ENCODE results near the gene C19orf18. TPM values are rescaled to one million over a fixed set of nuclear protein-coding genes. Genes with fewer than 3 reads are reported as not detected.
"Not testable (repeated sequence)": the region's sequence is repeated elsewhere in the genome, so short reads cannot be mapped to it uniquely, and the experiment has no call there.

Gene C19orf18
- total and polyA plus RNA-seq, 8 donors, result 0.16 to 7.9 (median 0.59) TPM; not detected in 1

DNA sequence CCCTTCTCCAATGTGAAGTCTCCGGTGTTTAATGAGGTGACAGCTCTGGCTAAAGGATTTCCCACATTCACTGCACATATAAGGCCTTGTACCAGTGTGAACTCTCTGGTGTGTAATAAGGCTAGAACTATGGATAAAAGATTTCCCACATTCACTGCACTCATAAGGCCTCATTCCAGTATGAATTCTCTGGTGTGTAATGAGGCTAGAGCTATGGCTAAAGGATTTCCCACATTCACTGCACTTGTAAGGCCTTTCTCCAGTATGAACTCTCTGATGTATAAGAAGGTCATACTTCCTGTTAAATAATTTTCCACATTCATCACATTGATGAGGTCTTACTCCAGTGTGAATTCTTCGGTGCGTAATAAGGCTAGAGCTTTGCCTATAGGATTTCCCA is 32.7 kb downstream of the C19orf18 start:
- FAIRE-seq (no peak), ATAC-seq (no peak), DNase-seq (no peak)
- Histone ChIP-seq H3K27me3 (no peaks in the 10 kb centered on the region), H3K4me3 (no peak overlapping the region), H3K4me1 (no peaks in the 10 kb centered on the region), H3K27ac (no peak overlapping the region), H3K9me3 (no peaks in the 10 kb centered on the region), H3K36me3 (peaks cover 0 to 21% (median 7%) of the 10 kb centered on the region in 3 donors)
- intact Hi-C loops (cut with DNase I), result no loop called here
- 98 to 99% methylated on average over 3 of the region's 3 CpGs for WGBS, 2 donors
- TF ChIP-seq, protein P1, sequence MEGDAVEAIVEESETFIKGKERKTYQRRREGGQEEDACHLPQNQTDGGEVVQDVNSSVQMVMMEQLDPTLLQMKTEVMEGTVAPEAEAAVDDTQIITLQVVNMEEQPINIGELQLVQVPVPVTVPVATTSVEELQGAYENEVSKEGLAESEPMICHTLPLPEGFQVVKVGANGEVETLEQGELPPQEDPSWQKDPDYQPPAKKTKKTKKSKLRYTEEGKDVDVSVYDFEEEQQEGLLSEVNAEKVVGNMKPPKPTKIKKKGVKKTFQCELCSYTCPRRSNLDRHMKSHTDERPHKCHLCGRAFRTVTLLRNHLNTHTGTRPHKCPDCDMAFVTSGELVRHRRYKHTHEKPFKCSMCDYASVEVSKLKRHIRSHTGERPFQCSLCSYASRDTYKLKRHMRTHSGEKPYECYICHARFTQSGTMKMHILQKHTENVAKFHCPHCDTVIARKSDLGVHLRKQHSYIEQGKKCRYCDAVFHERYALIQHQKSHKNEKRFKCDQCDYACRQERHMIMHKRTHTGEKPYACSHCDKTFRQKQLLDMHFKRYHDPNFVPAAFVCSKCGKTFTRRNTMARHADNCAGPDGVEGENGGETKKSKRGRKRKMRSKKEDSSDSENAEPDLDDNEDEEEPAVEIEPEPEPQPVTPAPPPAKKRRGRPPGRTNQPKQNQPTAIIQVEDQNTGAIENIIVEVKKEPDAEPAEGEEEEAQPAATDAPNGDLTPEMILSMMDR (IDR thresholded peaks at IDR 0.05), result no peak

DNA sequence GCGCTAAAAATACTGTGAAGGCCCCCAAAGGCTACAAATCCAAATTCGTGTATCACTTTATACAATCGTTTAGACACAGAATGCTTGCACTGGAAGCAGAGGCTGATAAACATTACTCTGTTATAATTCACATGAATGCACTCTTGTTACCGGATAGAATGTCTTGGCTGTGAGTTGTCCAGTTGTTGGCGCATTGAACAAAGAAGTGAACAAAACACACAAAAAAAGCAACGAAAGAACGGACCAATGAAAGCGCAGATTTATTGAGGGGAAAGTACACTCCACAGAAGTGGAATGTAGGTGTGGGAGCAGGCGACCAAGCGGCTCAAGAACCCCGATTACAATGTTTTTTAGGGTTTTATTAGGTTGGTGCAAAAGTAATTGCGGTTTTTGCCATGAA is 38.6 kb downstream of the C19orf18 start:
- DNase-seq (no peak), FAIRE-seq (no peak), ATAC-seq (no peak)
- H3K4me1 ChIP-seq, result no peaks in the 10 kb centered on the region
- H3K36me3 ChIP-seq, result no peaks in the 10 kb centered on the region
- H3K9me3 ChIP-seq, result no peaks in the 10 kb centered on the region
- TF ChIP-seq, protein P1 (IDR thresholded peaks at IDR 0.05), result no peak
- no peak overlapping the region for H3K4me3 ChIP-seq
- no peaks in the 10 kb centered on the region for H3K27me3 ChIP-seq
- no peak overlapping the region for H3K27ac ChIP-seq
- intact Hi-C loops (cut with DNase I), result no loop called here
- 79 to 86% methylated on average over 12 of the region's 12 CpGs for WGBS, 2 donors

DNA sequence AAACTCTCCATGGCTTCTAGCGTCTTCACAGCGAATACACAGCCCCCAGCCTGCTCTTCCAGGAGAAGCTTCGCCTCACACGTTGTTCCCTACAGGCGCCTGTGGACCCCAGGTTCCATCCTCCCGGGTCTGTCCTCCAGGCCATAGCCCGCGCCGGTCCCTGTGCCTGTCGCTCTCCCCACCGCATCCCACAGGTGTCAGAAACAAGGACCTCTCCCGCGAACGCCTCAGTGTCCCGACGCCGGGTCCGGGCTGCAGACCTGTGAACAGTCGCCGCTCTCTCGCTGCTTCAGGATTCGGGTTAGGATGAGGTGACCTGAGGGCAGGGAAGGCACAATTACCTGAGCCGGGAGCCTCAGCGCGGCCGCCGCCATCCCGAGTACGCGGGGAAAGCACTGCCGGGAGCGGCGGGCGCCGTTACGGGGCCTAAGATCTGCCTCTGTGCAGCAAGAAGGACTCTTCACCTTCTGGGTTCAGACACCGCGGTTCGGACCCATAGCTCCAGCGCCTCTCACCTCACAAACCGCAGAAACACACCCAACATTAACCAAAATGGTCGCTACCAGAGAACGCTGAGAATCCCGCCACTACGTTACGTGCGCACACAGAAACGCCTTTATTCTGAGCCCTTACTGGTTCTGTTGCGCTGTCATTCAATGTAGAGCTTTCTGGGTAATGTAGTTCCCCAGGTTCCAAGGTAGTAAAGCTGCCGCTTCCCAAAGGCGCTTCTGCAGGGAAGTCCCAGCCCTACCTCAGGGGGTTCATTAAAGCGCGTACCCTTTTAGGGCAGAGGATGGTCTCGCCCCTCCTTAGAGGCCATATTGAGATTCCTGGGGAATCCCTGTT is 39.3 kb downstream of the C19orf18 start, which contains the start of gene ZNF418:
ZNF418 (minus strand) TSS at position 583 of the 846 bp plus-strand sequence. CDS start 1,580 bp downstream, outside the sequence.
- H3K4me3 ChIP-seq, result peak within 1 kb of the TSS; percentile 32 to 69 (median 48)
- DNase-seq, result peak; percentile 31 to 76 (median 58)
- no peaks in the 10 kb centered on the region for H3K9me3 ChIP-seq
- 2% methylated on average over 54 of the region's 54 CpGs for WGBS, 2 donors
- intact Hi-C loops (cut with DNase I), result no loop called here
- TF ChIP-seq, protein P1 (IDR thresholded peaks at IDR 0.05), result no peak
- H3K27me3 ChIP-seq, result no peaks in the 10 kb centered on the region
- FAIRE-seq, result no peak
- H3K36me3 ChIP-seq, result peaks cover 0 to under 1% (median 0%) of the 10 kb centered on the region in 3 donors
- no peaks in the 10 kb centered on the region for H3K4me1 ChIP-seq
- peak within 1 kb of the TSS; percentile 37 to 63 (median 52) for H3K27ac ChIP-seq
- ATAC-seq, result peak; percentile 98 to 100 (median 100)

DNA sequence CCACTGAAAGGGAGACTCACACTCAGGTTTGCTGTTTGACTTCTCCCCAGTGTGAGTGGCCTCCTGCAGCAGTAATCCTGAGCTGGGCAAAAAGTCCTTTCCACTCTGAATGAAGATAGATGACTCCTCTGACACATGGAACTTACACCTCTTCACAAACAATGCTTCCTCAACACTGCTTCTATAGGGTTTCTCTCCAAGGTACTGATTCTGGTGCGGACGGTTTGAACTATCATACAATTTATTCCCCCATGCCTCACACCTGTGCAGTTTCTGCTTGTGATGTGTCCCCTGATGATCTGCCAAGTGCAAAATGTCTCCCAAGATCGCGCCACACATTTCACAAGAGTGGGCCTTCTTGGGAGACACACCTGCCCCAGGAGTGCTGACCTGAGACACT is 46.7 kb downstream of the C19orf18 start:
- FAIRE-seq (no peak), DNase-seq (no peak), ATAC-seq (no peak)
- peaks cover 0 to 5% (median 0%) of the 10 kb centered on the region in 4 donors for H3K9me3 ChIP-seq
- TF ChIP-seq, protein P1 (IDR thresholded peaks at IDR 0.05), result no peak
- 99% methylated on average over 4 of the region's 4 CpGs for WGBS, 2 donors
- H3K27me3 ChIP-seq, result no peaks in the 10 kb centered on the region
- H3K27ac ChIP-seq, result no peak overlapping the region
- H3K4me1 ChIP-seq, result no peaks in the 10 kb centered on the region
- peaks cover 0 to 21% (median 2%) of the 10 kb centered on the region in 3 donors for H3K36me3 ChIP-seq
- H3K4me3 ChIP-seq, result no peak overlapping the region
- intact Hi-C loops (cut with DNase I), result no loop called here

DNA sequence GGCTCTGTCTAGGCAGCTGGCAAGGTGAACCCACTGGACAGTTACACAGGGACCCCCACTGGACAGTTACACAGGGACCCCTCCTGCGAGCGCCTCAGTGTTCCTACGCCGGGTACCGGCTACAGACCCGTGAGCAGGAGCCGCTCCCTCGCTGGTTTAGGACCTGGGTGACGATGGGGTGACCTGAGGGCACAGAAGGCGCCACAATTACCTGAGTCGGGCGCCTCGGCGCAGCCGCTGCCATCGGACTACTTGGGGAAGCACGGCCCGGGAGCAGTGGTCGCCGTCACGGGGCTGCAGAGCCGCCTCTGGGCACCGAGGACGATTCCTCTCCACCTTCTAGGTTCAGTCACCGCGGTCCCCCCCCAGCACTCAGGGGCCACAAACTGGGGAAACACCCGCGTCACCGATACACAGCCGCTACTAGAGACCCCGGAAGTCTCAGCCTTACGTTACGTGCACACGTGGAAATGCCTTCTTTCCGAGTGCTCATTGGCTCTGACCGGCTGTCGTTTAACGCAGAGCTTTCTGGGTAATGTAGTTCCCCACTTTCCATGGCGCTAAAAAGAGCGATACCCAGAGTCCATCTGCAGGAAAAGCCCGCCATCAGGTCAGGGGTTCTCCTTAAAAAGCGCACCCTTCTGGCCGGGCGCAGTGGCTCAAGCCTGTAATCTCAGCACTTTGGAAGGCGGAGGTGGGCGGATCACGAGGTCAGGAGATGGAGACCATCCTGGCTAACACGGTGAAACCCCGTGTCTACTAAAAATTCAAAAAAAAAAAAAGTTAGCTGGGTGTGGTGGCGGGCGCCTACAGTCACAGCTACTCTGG is 58.0 kb downstream of the C19orf18 start, which contains the start of gene ZNF417:
ZNF417 (minus strand) TSS at position 425 of the 828 bp plus-strand sequence; CDS start at position 244, 181 bp downstream.
- Histone ChIP-seq H3K4me1 (peaks cover 0 to 10% (median 5%) of the 10 kb centered on the region in 3 donors), H3K27ac (peak within 1 kb of the TSS; percentile 39 to 61 (median 60)), H3K4me3 (peak within 1 kb of the TSS; percentile 68 to 92 (median 82))
- H3K36me3 ChIP-seq; intact Hi-C loops (cut with DNase I); H3K9me3 ChIP-seq; H3K27me3 ChIP-seq: not testable (repeated sequence)
- FAIRE-seq (peak; percentile 23), DNase-seq (peak; percentile 69 to 88 (median 80)), ATAC-seq (peak; percentile 99 to 100 (median 100))
- WGBS, 2 donors, result 0 to 1% methylated on average over 48 to 51 of the region's 51 CpGs

Data from pancreas (tissue), 10 donors.